H9 (cell line): ENCODE data around the gene DPP10. TPM values are rescaled to one million over a fixed set of nuclear protein-coding genes. Genes with fewer than 3 reads are reported as not detected.

ENCODE experiments used
- DNase-seq: peaks from one replicate; pipeline ENCODE4 v3.0.0-alpha.2; 2017
- H2AFZ ChIP-seq: one replicate; pipeline ENCODE4 v1.6.1; 2013; ENCODE audit warnings: mild to moderate bottlenecking, low read length, control low read depth, moderate library complexity
- H2AK5ac ChIP-seq: 2 replicates; pipeline ENCODE4 v1.6.1; 2013; ENCODE audit warnings: low read length, control low read depth, mixed read lengths; ENCODE audit not compliant: insufficient read length
- H2BK120ac ChIP-seq: one replicate; pipeline ENCODE4 v1.6.1; 2013; ENCODE audit warnings: low read depth, mild to moderate bottlenecking, low read length, control low read depth, inconsistent platforms; ENCODE audit not compliant: poor library complexity, severe bottlenecking
- H2BK12ac ChIP-seq: 2 replicates; pipeline ENCODE4 v1.6.1; 2013; ENCODE audit warnings: low read length, control low read depth, mixed read lengths, low read depth; ENCODE audit not compliant: insufficient read length
- H2BK15ac ChIP-seq: 2 replicates; pipeline ENCODE4 v1.6.1; 2013; ENCODE audit warnings: low read depth, low read length, control low read depth
- H2BK20ac ChIP-seq: one replicate; pipeline ENCODE4 v1.6.1; 2013; ENCODE audit warnings: low read depth, mild to moderate bottlenecking, low read length, control low read depth, inconsistent platforms; ENCODE audit not compliant: poor library complexity, severe bottlenecking
- H2BK5ac ChIP-seq: 2 replicates; pipeline ENCODE4 v1.6.1; 2013; ENCODE audit warnings: low read length, control low read depth, mixed read lengths; ENCODE audit not compliant: insufficient read length
- H3K14ac ChIP-seq: 2 replicates; pipeline ENCODE4 v1.6.1; 2013; ENCODE audit warnings: low read length, control low read depth; ENCODE audit not compliant: insufficient read depth
- H3K18ac ChIP-seq: 2 replicates; pipeline ENCODE4 v1.6.1; 2013; ENCODE audit warnings: low read depth, mild to moderate bottlenecking, mixed read lengths, low read length, control low read depth; ENCODE audit not compliant: insufficient read length
- H3K23ac ChIP-seq: 2 replicates; pipeline ENCODE4 v1.6.1; 2013; ENCODE audit warnings: low read length, control low read depth, mixed read lengths, low read depth; ENCODE audit not compliant: insufficient read length
- H3K23me2 ChIP-seq: 2 replicates; pipeline ENCODE4 v1.6.1; 2013; ENCODE audit warnings: low read depth, mild to moderate bottlenecking, mixed read lengths, low read length, control low read depth; ENCODE audit not compliant: insufficient read length, poor library complexity, severe bottlenecking
- H3K27ac ChIP-seq: 2 replicates; pipeline ENCODE4 v1.5.1; 2013; ENCODE audit warnings: low read length, control low read depth, mixed read lengths, low read depth; ENCODE audit not compliant: insufficient read length
- H3K27me3 ChIP-seq: 2 replicates; pipeline ENCODE4 v1.6.1; 2013; ENCODE audit warnings: low read length, control low read depth, inconsistent platforms; ENCODE audit not compliant: insufficient read depth
- H3K4ac ChIP-seq: 2 replicates; pipeline ENCODE4 v1.6.1; 2013; ENCODE audit warnings: low read depth, mild to moderate bottlenecking, control low read depth, inconsistent platforms, low read length, moderate library complexity
- H3K4me1 ChIP-seq: 2 replicates; pipeline ENCODE4 v1.6.1; 2013; ENCODE audit warnings: low read length, control low read depth, inconsistent platforms; ENCODE audit not compliant: insufficient read depth
- H3K4me2 ChIP-seq: 2 replicates; pipeline ENCODE4 v1.6.1; 2013; ENCODE audit warnings: low read length, control low read depth, mixed read lengths; ENCODE audit not compliant: insufficient read length, insufficient read depth
- H3K56ac ChIP-seq: 2 replicates; pipeline ENCODE4 v1.6.1; 2013; ENCODE audit warnings: low read depth, mild to moderate bottlenecking, mixed read lengths, low read length, control low read depth; ENCODE audit not compliant: insufficient read length
- H3K79me1 ChIP-seq: 2 replicates; pipeline ENCODE4 v1.6.1; 2013; ENCODE audit warnings: low read depth, mild to moderate bottlenecking, moderate library complexity, low read length, control low read depth, inconsistent platforms; ENCODE audit not compliant: insufficient read depth, poor library complexity, severe bottlenecking
- H3K79me2 ChIP-seq: 2 replicates; pipeline ENCODE4 v1.6.1; 2013; ENCODE audit warnings: low read length, control low read depth, inconsistent platforms; ENCODE audit not compliant: insufficient read depth
- H3K9ac ChIP-seq: 2 replicates; pipeline ENCODE4 v1.6.1; 2013; ENCODE audit warnings: low read length, control low read depth, mixed read lengths; ENCODE audit not compliant: insufficient read length; ENCODE audit errors: extremely low read depth
- H3K9me3 ChIP-seq: one replicate; pipeline ENCODE4 v1.6.1; 2013; ENCODE audit warnings: low read depth, low read length, inconsistent platforms; ENCODE audit not compliant: control insufficient read depth
- H3T11ph ChIP-seq: one replicate; pipeline ENCODE4 v1.6.1; 2013; ENCODE audit warnings: mild to moderate bottlenecking, low read length, control low read depth, inconsistent platforms
- H4K20me1 ChIP-seq: one replicate; pipeline ENCODE4 v1.6.1; 2013; ENCODE audit not compliant: control insufficient read depth, insufficient read length, insufficient read depth
- H4K5ac ChIP-seq: 2 replicates; pipeline ENCODE4 v1.6.1; 2013; ENCODE audit warnings: low read depth, mild to moderate bottlenecking, mixed read lengths, low read length, control low read depth; ENCODE audit not compliant: insufficient read length
- H4K8ac ChIP-seq: replicated peaks from 2 replicates; pipeline ENCODE4 v1.6.1; 2013; ENCODE audit warnings: low read length, control low read depth, mixed read lengths, low read depth; ENCODE audit not compliant: insufficient read length
- H4K91ac ChIP-seq: 2 replicates; pipeline ENCODE4 v1.6.1; 2013; ENCODE audit warnings: low read depth, mild to moderate bottlenecking, moderate library complexity, mixed read lengths, low read length, control low read depth; ENCODE audit not compliant: insufficient read length
- H3K27ac Mint-ChIP-seq, 3 experiments: 2 replicates in 2 of 3; 3 replicates in 1 of 3; pipeline ENCODE4 v1.8.0; 2020 to 2021; ENCODE audit warnings: mixed read lengths in 3 of 3, mild to moderate bottlenecking in 1 of 3, moderate library complexity in 1 of 3
- H3K27me3 Mint-ChIP-seq: 2 replicates; pipeline ENCODE4 v1.8.0; 2021; ENCODE audit warnings: low read depth, mild to moderate bottlenecking, moderate library complexity, mixed read lengths
- H3K36me3 Mint-ChIP-seq, 3 experiments: 2 replicates in 2 of 3; 3 replicates in 1 of 3; pipeline ENCODE4 v1.8.0; 2020 to 2021; ENCODE audit warnings: low read depth in 3 of 3, mixed read lengths in 3 of 3; ENCODE audit not compliant: insufficient read depth in 1 of 3
- H3K4me1 Mint-ChIP-seq, 2 experiments: 2 replicates each; pipeline ENCODE4 v1.8.0; 2020; ENCODE audit warnings: mixed read lengths in 2 of 2
- H3K4me3 Mint-ChIP-seq, 2 experiments: 2 replicates in 1 of 2; 3 replicates in 1 of 2; pipeline ENCODE4 v1.8.0; 2020 to 2021; ENCODE audit warnings: mild to moderate bottlenecking in 2 of 2, mixed read lengths in 2 of 2, moderate library complexity in 1 of 2
- H3K9me3 Mint-ChIP-seq, 2 experiments: 2 replicates in 1 of 2; 3 replicates in 1 of 2; pipeline ENCODE4 v1.8.0; 2020; ENCODE audit warnings: mild to moderate bottlenecking in 2 of 2, mixed read lengths in 2 of 2, moderate library complexity in 1 of 2
- WGBS: extraction: QIAGEN DNeasy Blood & Tissue Kit; methylation state at CpG from one replicate; pipeline ENCODE4 v1.1.7; 2013; ENCODE audit warnings: missing lambda C conversion rate, low lambda C conversion rate, mixed read lengths; ENCODE audit not compliant: insufficient read length; ENCODE audit errors: extremely low coverage; 5-methylcytosine and 5-hydroxymethylcytosine counted together
- total RNA-seq: library from RNA; stranded (reverse); gene quantifications from 2 replicates; pipeline ENCODE4 v1.2.1, GENCODE V29; 2021
- TF ChIP-seq, protein P1 (sequence below): fragments of 200-600 bp; sonication (generic); conservative IDR thresholded peaks from 3 replicates; pipeline ENCODE4 v1.8.0; 2021; ENCODE audit warnings: antibody characterized with exemption, mild to moderate bottlenecking

The DPP10 gene
- total RNA-seq, 1 experiment from 2014 or later = 11.3 TPM

DNA sequence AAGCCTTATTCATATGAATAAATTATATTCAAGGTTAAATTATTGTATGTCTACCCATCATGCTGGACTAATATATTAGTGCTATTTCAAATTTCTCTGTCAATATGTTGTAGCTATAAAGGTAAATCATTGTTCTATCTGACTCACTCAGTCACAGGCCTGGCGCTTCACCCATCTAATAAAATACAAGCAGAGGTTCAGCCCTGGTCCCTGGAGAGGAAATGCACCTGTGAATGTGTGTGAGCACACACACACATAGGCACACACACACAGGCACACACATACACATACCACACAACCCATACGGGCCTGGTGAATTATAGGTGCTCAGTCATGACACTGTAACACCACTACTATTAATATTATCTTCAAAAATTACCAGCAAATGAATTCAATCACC, 1396.1 kb downstream of the DPP10 start:
- no peaks in the 10 kb centered on the region for H3K9me3 ChIP-seq
- H2AK5ac ChIP-seq = no peak overlapping the region
- no peak overlapping the region for H2BK12ac ChIP-seq
- no peak overlapping the region for H2BK15ac ChIP-seq
- H3K27me3 ChIP-seq = no peaks in the 10 kb centered on the region
- H3K79me2 ChIP-seq = no peaks in the 10 kb centered on the region
- H3K4me3 Mint-ChIP-seq = no peak overlapping the region
- H2AFZ ChIP-seq = no peak overlapping the region
- no peak overlapping the region for H4K91ac ChIP-seq
- no peaks in the 10 kb centered on the region for H3K23me2 ChIP-seq
- H3K4me2 ChIP-seq = no peak overlapping the region
- no peak overlapping the region for H2BK120ac ChIP-seq
- no peak overlapping the region for H3K14ac ChIP-seq
- H3K4ac ChIP-seq = no peak overlapping the region
- H3K36me3 Mint-ChIP-seq = no peaks in the 10 kb centered on the region
- no peak overlapping the region for H3K56ac ChIP-seq
- no peaks in the 10 kb centered on the region for H3K27me3 Mint-ChIP-seq
- TF ChIP-seq, protein P1, sequence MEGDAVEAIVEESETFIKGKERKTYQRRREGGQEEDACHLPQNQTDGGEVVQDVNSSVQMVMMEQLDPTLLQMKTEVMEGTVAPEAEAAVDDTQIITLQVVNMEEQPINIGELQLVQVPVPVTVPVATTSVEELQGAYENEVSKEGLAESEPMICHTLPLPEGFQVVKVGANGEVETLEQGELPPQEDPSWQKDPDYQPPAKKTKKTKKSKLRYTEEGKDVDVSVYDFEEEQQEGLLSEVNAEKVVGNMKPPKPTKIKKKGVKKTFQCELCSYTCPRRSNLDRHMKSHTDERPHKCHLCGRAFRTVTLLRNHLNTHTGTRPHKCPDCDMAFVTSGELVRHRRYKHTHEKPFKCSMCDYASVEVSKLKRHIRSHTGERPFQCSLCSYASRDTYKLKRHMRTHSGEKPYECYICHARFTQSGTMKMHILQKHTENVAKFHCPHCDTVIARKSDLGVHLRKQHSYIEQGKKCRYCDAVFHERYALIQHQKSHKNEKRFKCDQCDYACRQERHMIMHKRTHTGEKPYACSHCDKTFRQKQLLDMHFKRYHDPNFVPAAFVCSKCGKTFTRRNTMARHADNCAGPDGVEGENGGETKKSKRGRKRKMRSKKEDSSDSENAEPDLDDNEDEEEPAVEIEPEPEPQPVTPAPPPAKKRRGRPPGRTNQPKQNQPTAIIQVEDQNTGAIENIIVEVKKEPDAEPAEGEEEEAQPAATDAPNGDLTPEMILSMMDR = no peak
- no peak overlapping the region for H2BK5ac ChIP-seq
- H2BK20ac ChIP-seq = no peak overlapping the region
- no peak overlapping the region for H3K23ac ChIP-seq
- H3K27ac Mint-ChIP-seq = no peak overlapping the region; a peak in 1 of 7 replicates
- no peak overlapping the region for H3K27ac ChIP-seq
- no peaks in the 10 kb centered on the region for H3K79me1 ChIP-seq
- H3K9ac ChIP-seq = no peak overlapping the region
- no peak overlapping the region for H4K5ac ChIP-seq
- no CpG with 5 or more reads among the region's 2 CpGs for WGBS
- H3K9me3 Mint-ChIP-seq = peaks cover 0 to 4% of the 10 kb centered on the region in 2 experiments; a peak in 2 of 5 replicates
- no peak for DNase-seq
- H3K4me1 Mint-ChIP-seq = no peaks in the 10 kb centered on the region
- no peak overlapping the region for H3T11ph ChIP-seq
- no peak overlapping the region for H3K18ac ChIP-seq
- H4K8ac ChIP-seq = no peak overlapping the region
- no peaks in the 10 kb centered on the region for H3K4me1 ChIP-seq
- no peaks in the 10 kb centered on the region for H4K20me1 ChIP-seq
